Chondrocyte (in vitro differentiated cells): ENCODE measurements around the gene IFI27L2. TPM values are rescaled to one million over a fixed set of nuclear protein-coding genes. Genes with fewer than 3 reads are reported as not detected.

Experiments used
- DNase-seq: peaks from one replicate; pipeline ENCODE4 v3.0.0; 2021; ENCODE audit warnings: mixed read lengths, low spot score
- H3K27ac Mint-ChIP-seq: one replicate; pipeline ENCODE4 v1.8.0; 2021; ENCODE audit warnings: mild to moderate bottlenecking, moderate library complexity, mixed read lengths; ENCODE audit not compliant: unreplicated experiment
- H3K27me3 Mint-ChIP-seq: 2 replicates; pipeline ENCODE4 v1.8.0; 2021; ENCODE audit warnings: low read depth, mixed read lengths
- H3K36me3 Mint-ChIP-seq: 2 replicates; pipeline ENCODE4 v1.8.0; 2021; ENCODE audit warnings: low read depth, mixed read lengths
- H3K4me1 Mint-ChIP-seq: 2 replicates; pipeline ENCODE4 v1.8.0; 2021; ENCODE audit warnings: low read depth, mild to moderate bottlenecking, mixed read lengths
- H3K4me3 Mint-ChIP-seq: one replicate; pipeline ENCODE4 v1.8.0; 2021; ENCODE audit warnings: mild to moderate bottlenecking, moderate library complexity, mixed read lengths; ENCODE audit not compliant: unreplicated experiment
- H3K9me3 Mint-ChIP-seq: 2 replicates; pipeline ENCODE4 v1.8.0; 2021; ENCODE audit warnings: low read depth, mixed read lengths
- CTCF ChIP-seq: fragments of 200-600 bp; sonication (generic); IDR thresholded peaks from 2 replicates; pipeline ENCODE4 v1.5.0; 2021; ENCODE audit warnings: antibody characterized with exemption, mild to moderate bottlenecking, moderate library complexity
- total RNA-seq: library from RNA; stranded (reverse); gene quantifications from 3 replicates; pipeline ENCODE4 v1.2.1, GENCODE V29; 2021

IFI27L2 gene
- total RNA-seq, 1 donor from 2014 or later: 66.8 TPM

- peaks cover 4% of the 10 kb centered on the region for H3K9me3 Mint-ChIP-seq
- H3K4me3 Mint-ChIP-seq: no peak overlapping the region
- peaks cover 68% of the 10 kb centered on the region for H3K27me3 Mint-ChIP-seq
- no peak for DNase-seq
- no peak for TF ChIP-seq CTCF
- H3K36me3 Mint-ChIP-seq: no peaks in the 10 kb centered on the region
- no peak overlapping the region for H3K27ac Mint-ChIP-seq
- no peaks in the 10 kb centered on the region for H3K4me1 Mint-ChIP-seq
Measured at GRCh38 chr14:94152676-94153075, 23.3 kb upstream of the IFI27L2 start.

- H3K4me3 Mint-ChIP-seq: no peak overlapping the region
- DNase-seq: no peak
- H3K27me3 Mint-ChIP-seq: peaks cover 36% of the 10 kb centered on the region
- H3K4me1 Mint-ChIP-seq: no peaks in the 10 kb centered on the region
- H3K27ac Mint-ChIP-seq: no peak overlapping the region
- no peaks in the 10 kb centered on the region for H3K9me3 Mint-ChIP-seq
- TF ChIP-seq CTCF: no peak
- H3K36me3 Mint-ChIP-seq: no peaks in the 10 kb centered on the region
Measured at GRCh38 chr14:94145902-94146527, 16.6 kb upstream of the IFI27L2 start.

DNA sequence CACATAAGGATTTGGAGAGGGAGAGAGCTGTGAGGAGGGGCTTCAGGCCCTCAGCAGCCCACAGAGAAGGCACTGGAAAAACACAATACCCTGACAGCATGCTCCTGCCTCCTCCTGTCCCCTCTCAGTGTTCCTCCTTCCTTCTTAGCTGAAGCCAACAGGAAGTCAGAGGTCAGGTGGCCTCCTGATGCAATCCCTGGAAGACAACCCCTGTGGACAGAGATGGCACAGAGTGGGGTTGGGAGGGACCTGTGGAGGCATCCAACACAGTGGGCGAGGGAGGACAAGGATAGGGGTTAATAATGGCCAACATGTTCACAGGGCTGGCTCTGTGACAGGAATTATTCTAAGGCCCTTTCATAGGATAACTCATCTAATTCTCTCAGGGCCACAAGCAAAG, 15.4 kb upstream of the IFI27L2 start:
- H3K36me3 Mint-ChIP-seq: no peaks in the 10 kb centered on the region
- no peak overlapping the region for H3K27ac Mint-ChIP-seq
- DNase-seq: no peak
- no peak overlapping the region for H3K4me3 Mint-ChIP-seq
- no peaks in the 10 kb centered on the region for H3K9me3 Mint-ChIP-seq
- H3K4me1 Mint-ChIP-seq: no peaks in the 10 kb centered on the region
- TF ChIP-seq CTCF: no peak
- peaks cover 23% of the 10 kb centered on the region for H3K27me3 Mint-ChIP-seq

DNA sequence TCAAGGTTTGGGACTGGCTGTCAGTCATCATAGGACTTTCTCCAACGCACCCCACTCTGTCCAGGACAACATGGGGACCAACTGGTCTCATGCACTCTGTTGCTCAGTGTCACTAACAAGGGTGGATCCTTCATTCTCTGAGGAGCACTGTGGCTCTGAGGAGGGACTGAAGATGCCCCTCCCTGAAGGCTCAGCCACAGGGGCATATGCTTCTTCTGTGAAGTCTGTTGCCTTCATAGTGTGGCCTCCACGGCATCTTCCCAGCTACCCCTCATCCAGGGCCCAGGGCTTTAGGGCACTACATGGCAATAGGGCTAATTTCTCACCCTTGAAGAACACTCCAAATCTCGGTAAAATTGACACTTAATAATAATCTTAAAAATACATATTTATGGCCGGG, 14.3 kb upstream of the IFI27L2 start:
- Mint-ChIP-seq H3K27me3 (peaks cover 16% of the 10 kb centered on the region), H3K27ac (no peak overlapping the region), H3K36me3 (peaks cover 1% of the 10 kb centered on the region), H3K4me1 (no peaks in the 10 kb centered on the region), H3K9me3 (no peaks in the 10 kb centered on the region), H3K4me3 (no peak overlapping the region)
- DNase-seq: no peak
- no peak for TF ChIP-seq CTCF

GRCh38 chr14:94143239-94143638, 13.8 kb upstream of the IFI27L2 start:
- peak; percentile 60 for TF ChIP-seq CTCF
- DNase-seq: no peak

More at GRCh38 chr14:94143239-94143638, 13.8 kb upstream of the IFI27L2 start:
- Mint-ChIP-seq H3K27ac (no peak overlapping the region), H3K4me1 (no peaks in the 10 kb centered on the region), H3K27me3 (peaks cover 12% of the 10 kb centered on the region), H3K4me3 (no peak overlapping the region), H3K9me3 (no peaks in the 10 kb centered on the region), H3K36me3 (peaks cover 1% of the 10 kb centered on the region)
